Retinal pigment epithelial cell (primary cell): ENCODE results near the gene MAP2K3.

Experiments used
- DNase-seq: peaks from one replicate; pipeline ENCODE4 v3.0.0-alpha.2; 2010; ENCODE audit warnings: low read depth
- H3K4me3 ChIP-seq: 2 replicates; pipeline ENCODE4 v1.5.1; 2011; ENCODE audit warnings: mild to moderate bottlenecking, low read length, control low read depth, moderate library complexity
- TF ChIP-seq, protein P1 (sequence below): conservative IDR thresholded peaks from 2 replicates; pipeline ENCODE4 v1.5.1; 2011; ENCODE audit warnings: low read depth, low read length, control low read depth, inconsistent platforms

The MAP2K3 gene

GRCh38 chr17:21271454-21272183 is 12.9 kb upstream of the MAP2K3 start:
- DNase-seq, result no peak
- H3K4me3 ChIP-seq, result no peak overlapping the region
- TF ChIP-seq, protein P1, sequence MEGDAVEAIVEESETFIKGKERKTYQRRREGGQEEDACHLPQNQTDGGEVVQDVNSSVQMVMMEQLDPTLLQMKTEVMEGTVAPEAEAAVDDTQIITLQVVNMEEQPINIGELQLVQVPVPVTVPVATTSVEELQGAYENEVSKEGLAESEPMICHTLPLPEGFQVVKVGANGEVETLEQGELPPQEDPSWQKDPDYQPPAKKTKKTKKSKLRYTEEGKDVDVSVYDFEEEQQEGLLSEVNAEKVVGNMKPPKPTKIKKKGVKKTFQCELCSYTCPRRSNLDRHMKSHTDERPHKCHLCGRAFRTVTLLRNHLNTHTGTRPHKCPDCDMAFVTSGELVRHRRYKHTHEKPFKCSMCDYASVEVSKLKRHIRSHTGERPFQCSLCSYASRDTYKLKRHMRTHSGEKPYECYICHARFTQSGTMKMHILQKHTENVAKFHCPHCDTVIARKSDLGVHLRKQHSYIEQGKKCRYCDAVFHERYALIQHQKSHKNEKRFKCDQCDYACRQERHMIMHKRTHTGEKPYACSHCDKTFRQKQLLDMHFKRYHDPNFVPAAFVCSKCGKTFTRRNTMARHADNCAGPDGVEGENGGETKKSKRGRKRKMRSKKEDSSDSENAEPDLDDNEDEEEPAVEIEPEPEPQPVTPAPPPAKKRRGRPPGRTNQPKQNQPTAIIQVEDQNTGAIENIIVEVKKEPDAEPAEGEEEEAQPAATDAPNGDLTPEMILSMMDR, result no peak

DNA sequence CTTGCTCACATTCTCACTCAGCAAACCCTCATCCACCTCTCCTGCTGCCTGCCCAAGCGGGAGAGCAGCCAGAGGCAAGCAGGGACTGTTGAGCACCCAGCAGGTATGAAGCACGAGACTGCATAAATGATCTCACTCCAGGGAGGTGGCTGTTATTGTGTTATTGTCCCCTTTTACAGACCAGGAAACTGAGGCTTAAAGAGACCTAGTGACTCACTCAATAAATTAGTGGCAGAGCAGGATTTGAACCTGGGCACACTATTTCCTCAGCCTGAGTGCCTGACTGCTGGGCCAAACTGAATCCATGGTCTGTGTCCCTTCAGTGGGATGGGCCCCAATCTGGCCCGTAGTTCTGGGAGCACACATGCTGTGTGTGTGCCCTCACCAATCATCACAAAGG is 12.3 kb upstream of the MAP2K3 start:
- DNase-seq, result no peak
- no peak overlapping the region for H3K4me3 ChIP-seq
- TF ChIP-seq, protein P1, result no peak

DNA sequence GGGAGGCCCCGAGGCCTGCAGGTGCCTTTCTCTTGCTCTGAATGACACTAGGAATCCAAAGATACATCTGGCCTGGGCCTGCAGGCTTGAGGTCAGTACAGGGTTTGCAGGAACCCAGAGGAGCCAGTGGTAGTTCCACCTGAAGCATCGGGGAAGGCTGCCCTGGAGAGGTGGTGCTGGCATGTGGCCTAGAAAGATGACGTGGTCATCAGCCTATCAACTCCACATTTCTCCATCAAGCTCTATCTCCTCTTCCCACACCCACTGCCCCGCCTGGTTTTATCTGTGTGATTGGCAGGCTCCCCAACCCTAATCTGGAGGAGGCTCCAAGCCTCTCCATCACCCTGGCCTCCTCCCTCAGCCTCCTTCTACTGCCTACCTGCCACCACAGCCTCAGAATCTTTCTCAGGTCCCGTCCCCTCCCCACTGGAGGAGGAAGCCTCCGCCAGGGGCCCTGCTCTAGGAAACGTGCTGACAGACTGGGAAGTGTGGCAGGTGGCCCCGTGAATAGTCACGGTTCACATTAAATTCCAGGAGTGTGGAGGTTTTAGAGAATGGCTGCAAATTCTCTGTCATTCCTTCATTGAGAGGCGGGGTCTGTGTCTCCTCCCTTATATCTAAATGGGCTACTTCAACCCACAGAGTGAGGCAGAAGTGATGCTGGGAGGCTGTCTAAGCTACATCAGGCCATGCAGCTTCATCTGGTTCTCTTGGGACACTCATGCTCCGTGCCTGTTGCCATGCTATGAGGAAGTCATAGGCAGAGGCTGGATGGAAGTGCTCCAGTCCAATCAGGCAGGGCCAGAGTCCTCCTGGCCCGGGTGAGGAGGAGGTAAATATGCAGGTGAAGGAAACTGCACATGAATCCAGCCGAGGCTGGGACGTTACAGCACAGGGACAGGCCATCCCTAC is 11.4 kb upstream of the MAP2K3 start:
- TF ChIP-seq, protein P1, result no peak
- DNase-seq, result no peak
- H3K4me3 ChIP-seq, result no peak overlapping the region

GRCh38 chr17:21275047-21275578 is 9.4 kb upstream of the MAP2K3 start:
- H3K4me3 ChIP-seq, result peak overlapping the region; percentile 57
- TF ChIP-seq, protein P1, result no peak
- DNase-seq, result no peak

DNA sequence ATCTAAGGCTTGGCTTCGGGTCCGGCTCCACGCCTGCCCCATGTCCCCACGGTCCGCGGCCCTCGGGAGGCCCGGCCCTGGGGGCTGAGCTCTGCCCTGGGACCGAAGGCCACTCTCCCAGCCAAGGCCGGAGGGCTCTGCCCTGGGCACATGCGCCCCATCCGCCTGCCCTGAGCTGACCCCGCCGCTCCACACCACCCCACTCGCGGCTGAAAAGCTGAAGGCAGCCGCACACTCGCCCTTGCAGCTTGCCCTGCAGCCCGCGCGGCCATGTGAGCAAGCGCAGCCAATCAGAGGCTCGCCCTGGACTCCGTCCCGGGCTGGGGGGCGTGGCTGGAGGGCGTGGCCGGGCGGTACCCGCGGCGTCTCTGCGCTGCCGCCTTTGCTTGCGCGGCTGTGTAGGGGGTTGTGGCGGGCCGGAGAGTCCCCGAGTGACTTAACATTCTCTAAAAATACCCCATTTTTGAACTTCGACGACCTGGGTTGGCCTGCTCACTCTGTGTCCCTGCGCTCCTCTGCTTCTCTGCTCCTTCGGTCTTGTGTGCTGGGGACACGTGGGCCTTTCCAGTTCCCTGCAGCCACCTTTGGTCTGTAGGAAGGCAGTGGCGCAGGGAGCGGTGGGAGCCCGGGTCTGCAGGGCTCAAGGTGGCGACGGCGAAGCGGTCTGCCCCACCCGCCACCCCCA is 8.8 kb upstream of the MAP2K3 start:
- DNase-seq, result no peak
- TF ChIP-seq, protein P1, result no peak
- H3K4me3 ChIP-seq, result peak overlapping the region; percentile 57

- TF ChIP-seq, protein P1, result no peak
- H3K4me3 ChIP-seq, result peak overlapping the region; percentile 57
- DNase-seq, result no peak
Measured at GRCh38 chr17:21276264-21276588, 8.3 kb upstream of the MAP2K3 start.
